H9 (cell line): ENCODE data around the gene ARID1B. TPM values are rescaled to one million over a fixed set of nuclear protein-coding genes. Genes with fewer than 3 reads are reported as not detected.

Experiments used
- DNase-seq: peaks from one replicate; pipeline ENCODE4 v3.0.0-alpha.2; 2017
- H2AFZ ChIP-seq: one replicate; pipeline ENCODE4 v1.6.1; 2013; ENCODE audit warnings: mild to moderate bottlenecking, low read length, control low read depth, moderate library complexity
- H2AK5ac ChIP-seq: 2 replicates; pipeline ENCODE4 v1.6.1; 2013; ENCODE audit warnings: low read length, control low read depth, mixed read lengths; ENCODE audit not compliant: insufficient read length
- H2BK120ac ChIP-seq: one replicate; pipeline ENCODE4 v1.6.1; 2013; ENCODE audit warnings: low read depth, mild to moderate bottlenecking, low read length, control low read depth, inconsistent platforms; ENCODE audit not compliant: poor library complexity, severe bottlenecking
- H2BK12ac ChIP-seq: 2 replicates; pipeline ENCODE4 v1.6.1; 2013; ENCODE audit warnings: low read length, control low read depth, mixed read lengths, low read depth; ENCODE audit not compliant: insufficient read length
- H2BK15ac ChIP-seq: 2 replicates; pipeline ENCODE4 v1.6.1; 2013; ENCODE audit warnings: low read depth, low read length, control low read depth
- H2BK20ac ChIP-seq: one replicate; pipeline ENCODE4 v1.6.1; 2013; ENCODE audit warnings: low read depth, mild to moderate bottlenecking, low read length, control low read depth, inconsistent platforms; ENCODE audit not compliant: poor library complexity, severe bottlenecking
- H2BK5ac ChIP-seq: 2 replicates; pipeline ENCODE4 v1.6.1; 2013; ENCODE audit warnings: low read length, control low read depth, mixed read lengths; ENCODE audit not compliant: insufficient read length
- H3K14ac ChIP-seq: 2 replicates; pipeline ENCODE4 v1.6.1; 2013; ENCODE audit warnings: low read length, control low read depth; ENCODE audit not compliant: insufficient read depth
- H3K18ac ChIP-seq: 2 replicates; pipeline ENCODE4 v1.6.1; 2013; ENCODE audit warnings: low read depth, mild to moderate bottlenecking, mixed read lengths, low read length, control low read depth; ENCODE audit not compliant: insufficient read length
- H3K23ac ChIP-seq: 2 replicates; pipeline ENCODE4 v1.6.1; 2013; ENCODE audit warnings: low read length, control low read depth, mixed read lengths, low read depth; ENCODE audit not compliant: insufficient read length
- H3K23me2 ChIP-seq: 2 replicates; pipeline ENCODE4 v1.6.1; 2013; ENCODE audit warnings: low read depth, mild to moderate bottlenecking, mixed read lengths, low read length, control low read depth; ENCODE audit not compliant: insufficient read length, poor library complexity, severe bottlenecking
- H3K27ac ChIP-seq: 2 replicates; pipeline ENCODE4 v1.5.1; 2013; ENCODE audit warnings: low read length, control low read depth, mixed read lengths, low read depth; ENCODE audit not compliant: insufficient read length
- H3K27me3 ChIP-seq: 2 replicates; pipeline ENCODE4 v1.6.1; 2013; ENCODE audit warnings: low read length, control low read depth, inconsistent platforms; ENCODE audit not compliant: insufficient read depth
- H3K4ac ChIP-seq: 2 replicates; pipeline ENCODE4 v1.6.1; 2013; ENCODE audit warnings: low read depth, mild to moderate bottlenecking, control low read depth, inconsistent platforms, low read length, moderate library complexity
- H3K4me1 ChIP-seq: 2 replicates; pipeline ENCODE4 v1.6.1; 2013; ENCODE audit warnings: low read length, control low read depth, inconsistent platforms; ENCODE audit not compliant: insufficient read depth
- H3K4me2 ChIP-seq: 2 replicates; pipeline ENCODE4 v1.6.1; 2013; ENCODE audit warnings: low read length, control low read depth, mixed read lengths; ENCODE audit not compliant: insufficient read length, insufficient read depth
- H3K56ac ChIP-seq: 2 replicates; pipeline ENCODE4 v1.6.1; 2013; ENCODE audit warnings: low read depth, mild to moderate bottlenecking, mixed read lengths, low read length, control low read depth; ENCODE audit not compliant: insufficient read length
- H3K79me1 ChIP-seq: 2 replicates; pipeline ENCODE4 v1.6.1; 2013; ENCODE audit warnings: low read depth, mild to moderate bottlenecking, moderate library complexity, low read length, control low read depth, inconsistent platforms; ENCODE audit not compliant: insufficient read depth, poor library complexity, severe bottlenecking
- H3K79me2 ChIP-seq: 2 replicates; pipeline ENCODE4 v1.6.1; 2013; ENCODE audit warnings: low read length, control low read depth, inconsistent platforms; ENCODE audit not compliant: insufficient read depth
- H3K9ac ChIP-seq: 2 replicates; pipeline ENCODE4 v1.6.1; 2013; ENCODE audit warnings: low read length, control low read depth, mixed read lengths; ENCODE audit not compliant: insufficient read length; ENCODE audit errors: extremely low read depth
- H3K9me3 ChIP-seq: one replicate; pipeline ENCODE4 v1.6.1; 2013; ENCODE audit warnings: low read depth, low read length, inconsistent platforms; ENCODE audit not compliant: control insufficient read depth
- H3T11ph ChIP-seq: one replicate; pipeline ENCODE4 v1.6.1; 2013; ENCODE audit warnings: mild to moderate bottlenecking, low read length, control low read depth, inconsistent platforms
- H4K20me1 ChIP-seq: one replicate; pipeline ENCODE4 v1.6.1; 2013; ENCODE audit not compliant: control insufficient read depth, insufficient read length, insufficient read depth
- H4K5ac ChIP-seq: 2 replicates; pipeline ENCODE4 v1.6.1; 2013; ENCODE audit warnings: low read depth, mild to moderate bottlenecking, mixed read lengths, low read length, control low read depth; ENCODE audit not compliant: insufficient read length
- H4K8ac ChIP-seq: replicated peaks from 2 replicates; pipeline ENCODE4 v1.6.1; 2013; ENCODE audit warnings: low read length, control low read depth, mixed read lengths, low read depth; ENCODE audit not compliant: insufficient read length
- H4K91ac ChIP-seq: 2 replicates; pipeline ENCODE4 v1.6.1; 2013; ENCODE audit warnings: low read depth, mild to moderate bottlenecking, moderate library complexity, mixed read lengths, low read length, control low read depth; ENCODE audit not compliant: insufficient read length
- H3K27ac Mint-ChIP-seq, 3 experiments: 2 replicates in 2 of 3; 3 replicates in 1 of 3; pipeline ENCODE4 v1.8.0; 2020 to 2021; ENCODE audit warnings: mixed read lengths in 3 of 3, mild to moderate bottlenecking in 1 of 3, moderate library complexity in 1 of 3
- H3K27me3 Mint-ChIP-seq: 2 replicates; pipeline ENCODE4 v1.8.0; 2021; ENCODE audit warnings: low read depth, mild to moderate bottlenecking, moderate library complexity, mixed read lengths
- H3K36me3 Mint-ChIP-seq, 3 experiments: 2 replicates in 2 of 3; 3 replicates in 1 of 3; pipeline ENCODE4 v1.8.0; 2020 to 2021; ENCODE audit warnings: low read depth in 3 of 3, mixed read lengths in 3 of 3; ENCODE audit not compliant: insufficient read depth in 1 of 3
- H3K4me1 Mint-ChIP-seq, 2 experiments: 2 replicates each; pipeline ENCODE4 v1.8.0; 2020; ENCODE audit warnings: mixed read lengths in 2 of 2
- H3K4me3 Mint-ChIP-seq, 2 experiments: 2 replicates in 1 of 2; 3 replicates in 1 of 2; pipeline ENCODE4 v1.8.0; 2020 to 2021; ENCODE audit warnings: mild to moderate bottlenecking in 2 of 2, mixed read lengths in 2 of 2, moderate library complexity in 1 of 2
- H3K9me3 Mint-ChIP-seq, 2 experiments: 2 replicates in 1 of 2; 3 replicates in 1 of 2; pipeline ENCODE4 v1.8.0; 2020; ENCODE audit warnings: mild to moderate bottlenecking in 2 of 2, mixed read lengths in 2 of 2, moderate library complexity in 1 of 2
- CTCF ChIP-seq: fragments of 200-600 bp; sonication (generic); conservative IDR thresholded peaks from 3 replicates; pipeline ENCODE4 v1.8.0; 2021; ENCODE audit warnings: antibody characterized with exemption, mild to moderate bottlenecking
- WGBS: extraction: QIAGEN DNeasy Blood & Tissue Kit; methylation state at CpG from one replicate; pipeline ENCODE4 v1.1.7; 2013; ENCODE audit warnings: missing lambda C conversion rate, low lambda C conversion rate, mixed read lengths; ENCODE audit not compliant: insufficient read length; ENCODE audit errors: extremely low coverage; 5-methylcytosine and 5-hydroxymethylcytosine counted together
- total RNA-seq: library from RNA; stranded (reverse); gene quantifications from 2 replicates; pipeline ENCODE4 v1.2.1, GENCODE V29; 2021

Gene ARID1B
- total RNA-seq, 1 experiment from 2014 or later, result 88.2 TPM

- Mint-ChIP-seq H3K4me3 (no peak overlapping the region), H3K9me3 (peaks cover 0 to 4% of the 10 kb centered on the region in 2 experiments; a peak in 2 of 5 replicates), H3K27ac (no peak overlapping the region), H3K27me3 (no peaks in the 10 kb centered on the region; the same call in 1 of the 2 replicates), H3K36me3 (peaks cover 15 to 43% (median 23%) of the 10 kb centered on the region in 3 experiments), H3K4me1 (peaks cover 24 to 26% of the 10 kb centered on the region in 2 experiments)
- H3K9me3 ChIP-seq, result no peaks in the 10 kb centered on the region
- no peak overlapping the region for H2BK5ac ChIP-seq
- H4K91ac ChIP-seq, result no peak overlapping the region
- H4K5ac ChIP-seq, result no peak overlapping the region
- H2BK20ac ChIP-seq, result no peak overlapping the region
- no CpG with 5 or more reads among the region's 3 CpGs for WGBS
- no peak overlapping the region for H3K18ac ChIP-seq
- no peak for DNase-seq
- H3K4me1 ChIP-seq, result peaks cover 5% of the 10 kb centered on the region; the same call in 1 of the 2 replicates
- no peak overlapping the region for H3K4ac ChIP-seq
- H4K20me1 ChIP-seq, result no peaks in the 10 kb centered on the region
- no peak overlapping the region for H2AFZ ChIP-seq
- H3K23ac ChIP-seq, result no peak overlapping the region
- H3K79me2 ChIP-seq, result no peaks in the 10 kb centered on the region
- H3K27ac ChIP-seq, result no peak overlapping the region
- no peak overlapping the region for H2BK15ac ChIP-seq
- H2BK12ac ChIP-seq, result no peak overlapping the region
- H2AK5ac ChIP-seq, result no peak overlapping the region
- no peak overlapping the region for H2BK120ac ChIP-seq
- H3K23me2 ChIP-seq, result no peaks in the 10 kb centered on the region
- no peak for TF ChIP-seq CTCF
- H3K9ac ChIP-seq, result no peak overlapping the region
- no peak overlapping the region for H3K14ac ChIP-seq
- H4K8ac ChIP-seq, result no peak overlapping the region
- H3K27me3 ChIP-seq, result no peaks in the 10 kb centered on the region
- no peaks in the 10 kb centered on the region for H3K79me1 ChIP-seq
- no peak overlapping the region for H3T11ph ChIP-seq
- no peak overlapping the region for H3K56ac ChIP-seq
- no peak overlapping the region for H3K4me2 ChIP-seq
Observed at GRCh38 chr6:157152556-157152955, 375.4 kb downstream of the ARID1B start.
